ENCODE data around the gene DHRS13. TPM values are rescaled to one million over a fixed set of nuclear protein-coding genes. Genes with fewer than 3 reads are reported as not detected.

Gene DHRS13
- total and polyA plus RNA-seq, 4 donors, result 5.0 to 91.6 (median 11.0) TPM

DNA sequence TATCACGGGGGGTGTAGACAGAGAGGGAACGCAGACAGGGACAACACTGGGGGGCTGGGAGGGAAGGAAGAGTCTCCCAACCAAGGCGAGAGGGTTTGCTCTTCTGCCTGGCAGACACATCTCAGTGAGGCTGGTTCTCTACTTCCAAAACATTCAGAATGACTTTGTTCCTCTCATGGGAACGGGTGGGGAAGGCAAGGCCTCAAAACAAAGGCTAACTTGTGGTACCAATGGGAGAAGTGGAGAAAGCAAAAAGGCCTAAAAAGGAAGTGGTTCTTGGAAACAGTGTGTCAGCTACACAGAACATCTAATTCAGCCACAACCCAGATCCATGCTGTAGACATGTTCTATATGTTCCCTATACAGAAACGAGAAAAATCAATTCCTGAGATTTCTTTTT, 12.9 kb downstream of the DHRS13 start:
- peaks cover 0 to 10% (median 6%) of the 10 kb centered on the region in 4 donors for H3K36me3 ChIP-seq (ENCODE audit: control insufficient read depth in 4 of 4, insufficient read depth in 3 of 4, low read depth in 1 of 4, low read length in 3 of 4)
- H3K4me1 ChIP-seq (ENCODE audit: control insufficient read depth in 4 of 4, insufficient read depth in 4 of 4, low read length in 3 of 4), result peaks cover 4 to 16% (median 11%) of the 10 kb centered on the region in 4 donors
- TF ChIP-seq GABPA (IDR thresholded peaks at IDR 0.05 in 1 of 2, conservative IDR thresholded peaks at IDR 0.05 in 1 of 2) (no peak), JUND (IDR thresholded peaks at IDR 0.05) (no peak), TAF1 (conservative IDR thresholded peaks at IDR 0.05) (no peak), SP1 (IDR thresholded peaks at IDR 0.05) (no peak), YY1 (IDR thresholded peaks at IDR 0.05) (no peak), NR2F2 (IDR thresholded peaks at IDR 0.05) (no peak), HNF4G (IDR thresholded peaks at IDR 0.05) (no peak), RAD21 (IDR thresholded peaks at IDR 0.05) (no peak)
- TF ChIP-seq, protein P1, sequence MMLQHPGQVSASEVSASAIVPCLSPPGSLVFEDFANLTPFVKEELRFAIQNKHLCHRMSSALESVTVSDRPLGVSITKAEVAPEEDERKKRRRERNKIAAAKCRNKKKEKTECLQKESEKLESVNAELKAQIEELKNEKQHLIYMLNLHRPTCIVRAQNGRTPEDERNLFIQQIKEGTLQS (IDR thresholded peaks at IDR 0.05), result no peak
- TF ChIP-seq, protein P2, sequence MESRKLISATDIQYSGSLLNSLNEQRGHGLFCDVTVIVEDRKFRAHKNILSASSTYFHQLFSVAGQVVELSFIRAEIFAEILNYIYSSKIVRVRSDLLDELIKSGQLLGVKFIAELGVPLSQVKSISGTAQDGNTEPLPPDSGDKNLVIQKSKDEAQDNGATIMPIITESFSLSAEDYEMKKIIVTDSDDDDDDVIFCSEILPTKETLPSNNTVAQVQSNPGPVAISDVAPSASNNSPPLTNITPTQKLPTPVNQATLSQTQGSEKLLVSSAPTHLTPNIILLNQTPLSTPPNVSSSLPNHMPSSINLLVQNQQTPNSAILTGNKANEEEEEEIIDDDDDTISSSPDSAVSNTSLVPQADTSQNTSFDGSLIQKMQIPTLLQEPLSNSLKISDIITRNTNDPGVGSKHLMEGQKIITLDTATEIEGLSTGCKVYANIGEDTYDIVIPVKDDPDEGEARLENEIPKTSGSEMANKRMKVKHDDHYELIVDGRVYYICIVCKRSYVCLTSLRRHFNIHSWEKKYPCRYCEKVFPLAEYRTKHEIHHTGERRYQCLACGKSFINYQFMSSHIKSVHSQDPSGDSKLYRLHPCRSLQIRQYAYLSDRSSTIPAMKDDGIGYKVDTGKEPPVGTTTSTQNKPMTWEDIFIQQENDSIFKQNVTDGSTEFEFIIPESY (IDR thresholded peaks at IDR 0.05), result no peak
- TF ChIP-seq, protein P3, sequence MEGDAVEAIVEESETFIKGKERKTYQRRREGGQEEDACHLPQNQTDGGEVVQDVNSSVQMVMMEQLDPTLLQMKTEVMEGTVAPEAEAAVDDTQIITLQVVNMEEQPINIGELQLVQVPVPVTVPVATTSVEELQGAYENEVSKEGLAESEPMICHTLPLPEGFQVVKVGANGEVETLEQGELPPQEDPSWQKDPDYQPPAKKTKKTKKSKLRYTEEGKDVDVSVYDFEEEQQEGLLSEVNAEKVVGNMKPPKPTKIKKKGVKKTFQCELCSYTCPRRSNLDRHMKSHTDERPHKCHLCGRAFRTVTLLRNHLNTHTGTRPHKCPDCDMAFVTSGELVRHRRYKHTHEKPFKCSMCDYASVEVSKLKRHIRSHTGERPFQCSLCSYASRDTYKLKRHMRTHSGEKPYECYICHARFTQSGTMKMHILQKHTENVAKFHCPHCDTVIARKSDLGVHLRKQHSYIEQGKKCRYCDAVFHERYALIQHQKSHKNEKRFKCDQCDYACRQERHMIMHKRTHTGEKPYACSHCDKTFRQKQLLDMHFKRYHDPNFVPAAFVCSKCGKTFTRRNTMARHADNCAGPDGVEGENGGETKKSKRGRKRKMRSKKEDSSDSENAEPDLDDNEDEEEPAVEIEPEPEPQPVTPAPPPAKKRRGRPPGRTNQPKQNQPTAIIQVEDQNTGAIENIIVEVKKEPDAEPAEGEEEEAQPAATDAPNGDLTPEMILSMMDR (IDR thresholded peaks at IDR 0.05; ENCODE audit: low read depth, low read length, missing input control), result no peak
- H3K4me3 ChIP-seq (ENCODE audit: low read depth in 1 of 3, low read length in 3 of 3), result no peak overlapping the region
- H3K27ac ChIP-seq (ENCODE audit: low read depth in 1 of 2, low read length in 2 of 2), result no peak overlapping the region
- H3K9me3 ChIP-seq (ENCODE audit: control insufficient read depth in 4 of 4, low read length in 3 of 4), result no peaks in the 10 kb centered on the region
- no peak overlapping the region for H3K9ac ChIP-seq (ENCODE audit: low read depth in 1 of 2, low read length in 2 of 2)
- WGBS, result 88% methylated on average over 5 of the region's 5 CpGs
- H3K27me3 ChIP-seq (ENCODE audit: control insufficient read depth in 4 of 4, insufficient read depth in 4 of 4, low read length in 3 of 4), result no peaks in the 10 kb centered on the region
- DNase-seq (ENCODE audit: low spot score), result no peak

GRCh38 chr17:28888832-28889231, 14.0 kb downstream of the DHRS13 start:
- no peaks in the 10 kb centered on the region for H3K9me3 ChIP-seq (ENCODE audit: control insufficient read depth in 4 of 4, low read length in 3 of 4)
- WGBS, result 98% methylated on average over 7 of the region's 7 CpGs
- H3K27me3 ChIP-seq (ENCODE audit: control insufficient read depth in 4 of 4, insufficient read depth in 4 of 4, low read length in 3 of 4), result no peaks in the 10 kb centered on the region
- no peak overlapping the region for H3K4me3 ChIP-seq (ENCODE audit: low read depth in 1 of 3, low read length in 3 of 3)
- no peak for DNase-seq (ENCODE audit: low spot score)
- peaks cover 4 to 10% (median 10%) of the 10 kb centered on the region in 4 donors for H3K4me1 ChIP-seq (ENCODE audit: control insufficient read depth in 4 of 4, insufficient read depth in 4 of 4, low read length in 3 of 4)
- H3K36me3 ChIP-seq (ENCODE audit: control insufficient read depth in 4 of 4, insufficient read depth in 3 of 4, low read depth in 1 of 4, low read length in 3 of 4), result peaks cover 0 to 18% (median 12%) of the 10 kb centered on the region in 4 donors
- H3K27ac ChIP-seq (ENCODE audit: low read depth in 1 of 2, low read length in 2 of 2), result no peak overlapping the region
- H3K9ac ChIP-seq (ENCODE audit: low read depth in 1 of 2, low read length in 2 of 2), result no peak overlapping the region
- TF ChIP-seq RAD21 (IDR thresholded peaks at IDR 0.05) (no peak), EGR1 (IDR thresholded peaks at IDR 0.05; ENCODE audit: low read depth in 2 of 2) (no peak), MAX (IDR thresholded peaks at IDR 0.05) (no peak), NR2F2 (IDR thresholded peaks at IDR 0.05) (no peak), RXRA (IDR thresholded peaks at IDR 0.05) (no peak), JUND (IDR thresholded peaks at IDR 0.05) (no peak), SP1 (IDR thresholded peaks at IDR 0.05) (no peak), TAF1 (conservative IDR thresholded peaks at IDR 0.05) (no peak)
- TF ChIP-seq, protein P1 (IDR thresholded peaks at IDR 0.05), result no peak
